Measurements from ENCODE around the gene RFX7. TPM values are rescaled to one million over a fixed set of nuclear protein-coding genes. Genes with fewer than 3 reads are reported as not detected.

The RFX7 gene
- total RNA-seq, 1 donor from 2014 or later, result 7.0 TPM

- no peak for DNase-seq (ENCODE audit: low spot score)
Measured at GRCh38 chr15:56047354-56047753, 196.3 kb downstream of the RFX7 start.

GRCh38 chr15:56045068-56045748 is 198.5 kb downstream of the RFX7 start:
- DNase-seq (ENCODE audit: low spot score), result no peak

GRCh38 chr15:56042982-56043980 is 200.4 kb downstream of the RFX7 start:
- DNase-seq (ENCODE audit: low spot score), result no peak

GRCh38 chr15:56042498-56042897 is 201.2 kb downstream of the RFX7 start:
- no peak for DNase-seq (ENCODE audit: low spot score)

GRCh38 chr15:56042031-56042430 is 201.6 kb downstream of the RFX7 start:
- peak; percentile 29 for DNase-seq (ENCODE audit: low spot score)

- DNase-seq (ENCODE audit: low spot score), result peak; percentile 76
Measured at GRCh38 chr15:56040081-56041035, 203.3 kb downstream of the RFX7 start.

- no peak for DNase-seq (ENCODE audit: low spot score)
Measured at GRCh38 chr15:56038707-56039106, 205.0 kb downstream of the RFX7 start.

DNA sequence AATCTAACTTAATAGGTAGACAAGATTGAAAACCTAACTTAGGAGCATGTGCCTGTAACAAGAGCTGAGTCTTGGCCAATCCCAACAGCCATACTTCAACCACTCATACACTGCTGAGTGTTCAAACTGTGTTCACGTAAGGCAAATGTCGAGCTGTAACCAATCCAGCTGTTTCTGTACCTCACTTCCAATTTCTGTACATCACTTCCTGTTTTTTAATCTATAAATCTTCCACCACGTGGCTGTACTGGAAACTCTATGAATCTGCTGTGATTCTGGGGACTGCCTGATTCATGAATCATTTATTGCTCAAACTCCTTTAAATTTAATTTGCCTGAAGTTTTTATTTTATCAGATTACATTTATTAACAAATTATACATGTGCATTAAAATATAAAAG is 205.7 kb downstream of the RFX7 start:
- DNase-seq (ENCODE audit: low spot score), result no peak

Other genes starting within 250 kb of the RFX7 start
- gene TEX9, start 121.5 kb upstream of the RFX7 start, total RNA-seq (ENCODE audit: insufficient read depth, low replicate concordance), result 10.4 TPM
- 3.9 TPM for gene MNS1, start 221.3 kb upstream of the RFX7 start, total RNA-seq (ENCODE audit: insufficient read depth, low replicate concordance)

Data from umbilical cord (tissue), 2 donors.